Heart right ventricle (tissue), 16 donors: Measurements from ENCODE around the gene CALY. TPM values are rescaled to one million over a fixed set of nuclear protein-coding genes. Genes with fewer than 3 reads are reported as not detected.

Source experiments
- ATAC-seq, 8 donors: fragments of 200-7000 bp; cut with Tn5 transposase; one replicate each; pipeline ENCODE4 v1.9.1; 2020; ENCODE audit warnings: mild to moderate bottlenecking in 8 of 8, moderate library complexity in 8 of 8, moderate number of reproducible peaks in 1 of 8
- DNase-seq, 2 donors: peaks; one replicate each; pipeline ENCODE4 v3.0.0-alpha.2; 2020
- H3K27ac ChIP-seq, 10 donors: fragments of 200-600 bp; sonication (generic) in 2 of 10; one replicate each; pipeline versions ENCODE4 v1.5.0 to v1.8.0; 2020 to 2022; ENCODE audit warnings: mild to moderate bottlenecking in 3 of 10
- H3K27me3 ChIP-seq, 7 donors: fragments of 200-600 bp; one replicate each; pipeline ENCODE4 v1.8.0; 2021 to 2022; ENCODE audit warnings: mild to moderate bottlenecking in 2 of 7
- H3K36me3 ChIP-seq, 9 donors: fragments of 200-600 bp; sonication (generic) in 1 of 9; one replicate each; pipeline versions ENCODE4 v1.5.0 to v1.8.0; 2020 to 2022; ENCODE audit warnings: mild to moderate bottlenecking in 2 of 9
- H3K4me1 ChIP-seq, 9 donors: fragments of 200-600 bp; sonication (generic) in 1 of 9; one replicate each; pipeline versions ENCODE4 v1.5.0 to v1.8.0; 2020 to 2022; ENCODE audit warnings: mild to moderate bottlenecking in 4 of 9
- H3K4me3 ChIP-seq, 10 donors: fragments of 200-600 bp; sonication (generic) in 2 of 10; one replicate each; pipeline versions ENCODE4 v1.5.0 to v1.8.0; 2020 to 2022; ENCODE audit warnings: mild to moderate bottlenecking in 7 of 10, moderate library complexity in 2 of 10
- H3K9me3 ChIP-seq, 11 donors: fragments of 200-600 bp in 10 of 11; sonication (generic) in 2 of 11; one replicate each; pipeline versions ENCODE4 v1.5.0 to v1.8.0; 2013 to 2022; ENCODE audit warnings: mild to moderate bottlenecking in 2 of 11, control low read depth in 1 of 11, moderate library complexity in 1 of 11
- WGBS, 2 donors: extraction: QIAGEN DNeasy Blood & Tissue Kit; methylation state at CpG; one replicate each; pipeline ENCODE4 v1.1.7; 2013; ENCODE audit warnings: inconsistent platforms in 1 of 2; 5-methylcytosine and 5-hydroxymethylcytosine counted together
- intact Hi-C, 10 donors: fragments of 100-400 bp; cut with DNase I; formaldehyde crosslinking; loops; one replicate each; pipeline versions ENCODE4 v1.11.1 to v1.14.2; 2022
- polyA plus RNA-seq, 2 donors: library from polyadenylated mRNA; stranded (reverse); fragments of 200-250 nt; gene quantifications; one replicate each; pipeline ENCODE4 v1.2.3, GENCODE V29; 2013
- total RNA-seq, 10 donors: library from RNA; stranded (reverse); fragmentation: NEBNext Ultra II Directional in 3 of 10; extraction: Animal tissue kit (Norgen Biotek cat#: 25700) in 3 of 10; gene quantifications; one replicate each; pipeline versions ENCODE4 v1.2.1 to v1.2.4, GENCODE V29; 2021 to 2023
- TF ChIP-seq, protein P1 (sequence below), 9 donors: fragments of 200-600 bp; sonication (generic) in 2 of 9; IDR thresholded peaks; one replicate each; pipeline versions ENCODE4 v1.5.0 to v1.8.0; 2021 to 2022; ENCODE audit warnings: antibody characterized with exemption in 9 of 9, mild to moderate bottlenecking in 5 of 9, moderate library complexity in 1 of 9
- donor health status: Arrhythmogenic right ventricular cardiomyopathy.
- donor health status: ischemic (EF 13 %, LVEDD 7.1; RV severe dilation, severe dysfunction).
- donor health status: healthy with polysubstance abuse.
- donor health status: DM: no; HTN: yes; CAD: no.
- donor health status: DM: no; HTN: no; CAD: no.
- donor health status: ischemic (EF 25% LVEDD 6.9; RV normal size, moderate dysfunction).
- donor health status: ischemic (EF 25% LVEDD 5.7; RV mildly dilated, moderate dysfunction).
- donor health status: healthy.
- donor health status: DM: yes; HTN: yes; CAD: no.
- donor health status: Ischemic cardiomyopathy.
- donor health status: ischemic (EF 35%, LVEDD 5.7; RV mildly dilated, moderate dysfunction).
- donor health status: nonischemic (EF 11% LVEDD 7.7; RV severe dilation, severe dysfunction).
- donor health status: DM: yes; HTN: yes; CAD: no.
- donor health status: PGD.
- donor health status: ischemic (EF 29% LVEDD 5.4; RV normal size, mild dysfunction).
- donor health status: nonischemic (EF 23%, LVEDD 6.1; RV moderate dilation, normal function).

CALY gene
- total and polyA plus RNA-seq, 12 donors: 0.09 to 0.77 TPM; not detected in 10

- Histone ChIP-seq H3K27me3 (no peaks in the 10 kb centered on the region), H3K9me3 (peaks cover 0 to 6% (median 0%) of the 10 kb centered on the region in 11 donors), H3K27ac (peak overlapping the region in 3 of 10 donors; percentile 22 to 58 (median 40)), H3K4me1 (peaks cover 0 to 9% (median 0%) of the 10 kb centered on the region in 9 donors), H3K4me3 (no peak overlapping the region), H3K36me3 (peaks cover 0 to 91% (median 54%) of the 10 kb centered on the region in 9 donors)
- ATAC-seq: no peak
- WGBS, 2 donors: 84 to 87% methylated on average over 13 of the region's 13 CpGs
- TF ChIP-seq, protein P1, sequence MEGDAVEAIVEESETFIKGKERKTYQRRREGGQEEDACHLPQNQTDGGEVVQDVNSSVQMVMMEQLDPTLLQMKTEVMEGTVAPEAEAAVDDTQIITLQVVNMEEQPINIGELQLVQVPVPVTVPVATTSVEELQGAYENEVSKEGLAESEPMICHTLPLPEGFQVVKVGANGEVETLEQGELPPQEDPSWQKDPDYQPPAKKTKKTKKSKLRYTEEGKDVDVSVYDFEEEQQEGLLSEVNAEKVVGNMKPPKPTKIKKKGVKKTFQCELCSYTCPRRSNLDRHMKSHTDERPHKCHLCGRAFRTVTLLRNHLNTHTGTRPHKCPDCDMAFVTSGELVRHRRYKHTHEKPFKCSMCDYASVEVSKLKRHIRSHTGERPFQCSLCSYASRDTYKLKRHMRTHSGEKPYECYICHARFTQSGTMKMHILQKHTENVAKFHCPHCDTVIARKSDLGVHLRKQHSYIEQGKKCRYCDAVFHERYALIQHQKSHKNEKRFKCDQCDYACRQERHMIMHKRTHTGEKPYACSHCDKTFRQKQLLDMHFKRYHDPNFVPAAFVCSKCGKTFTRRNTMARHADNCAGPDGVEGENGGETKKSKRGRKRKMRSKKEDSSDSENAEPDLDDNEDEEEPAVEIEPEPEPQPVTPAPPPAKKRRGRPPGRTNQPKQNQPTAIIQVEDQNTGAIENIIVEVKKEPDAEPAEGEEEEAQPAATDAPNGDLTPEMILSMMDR (IDR thresholded peaks at IDR 0.05): no peak
- intact Hi-C loops: no loop called here
- DNase-seq: no peak
These were observed 28.9 kb upstream of the CALY start for GRCh38 chr10:133365461-133366129.

- DNase-seq (no peak), ATAC-seq (peak in 4 of 8 donors; percentile 8 to 46 (median 40))
- H3K36me3 ChIP-seq: peaks cover 0 to 83% (median 47%) of the 10 kb centered on the region in 9 donors
- peaks cover 0 to 9% (median 0%) of the 10 kb centered on the region in 9 donors for H3K4me1 ChIP-seq
- intact Hi-C loops: no loop called here
- H3K4me3 ChIP-seq: no peak overlapping the region
- H3K27me3 ChIP-seq: no peaks in the 10 kb centered on the region
- 71 to 83% methylated on average over 29 of the region's 29 CpGs for WGBS, 2 donors
- TF ChIP-seq, protein P1 (IDR thresholded peaks at IDR 0.05): no peak
- peak overlapping the region in 6 of 10 donors; percentile 15 to 58 (median 32) for H3K27ac ChIP-seq
- H3K9me3 ChIP-seq: peaks cover 0 to 6% (median 0%) of the 10 kb centered on the region in 11 donors
These were observed 28.1 kb upstream of the CALY start for GRCh38 chr10:133364645-133365431.

- WGBS, 2 donors: 87 to 95% methylated on average over 13 of the region's 13 CpGs
- Histone ChIP-seq H3K36me3 (peaks cover 0 to 63% (median 30%) of the 10 kb centered on the region in 9 donors), H3K4me3 (no peak overlapping the region), H3K27me3 (no peaks in the 10 kb centered on the region), H3K9me3 (peaks cover 0 to 6% (median 0%) of the 10 kb centered on the region in 11 donors), H3K4me1 (peaks cover 0 to 14% (median 0%) of the 10 kb centered on the region in 9 donors), H3K27ac (no peak overlapping the region)
- intact Hi-C loops: no loop called here
- TF ChIP-seq, protein P1 (IDR thresholded peaks at IDR 0.05): no peak
- ATAC-seq: no peak
- no peak for DNase-seq
These were observed 26.1 kb upstream of the CALY start for GRCh38 chr10:133362846-133363245.

- peaks cover 0 to 6% (median 0%) of the 10 kb centered on the region in 11 donors for H3K9me3 ChIP-seq
- WGBS, 2 donors: 83% methylated on average over 18 of the region's 18 CpGs
- ATAC-seq (no peak), DNase-seq (no peak)
- TF ChIP-seq, protein P1 (IDR thresholded peaks at IDR 0.05): no peak
- no peaks in the 10 kb centered on the region for H3K27me3 ChIP-seq
- no peak overlapping the region for H3K4me3 ChIP-seq
- H3K36me3 ChIP-seq: peaks cover 0 to 56% (median 26%) of the 10 kb centered on the region in 9 donors
- no peak overlapping the region for H3K27ac ChIP-seq
- peaks cover 0 to 22% (median 8%) of the 10 kb centered on the region in 9 donors for H3K4me1 ChIP-seq
- intact Hi-C loops: no loop called here
These were observed 25.2 kb upstream of the CALY start for GRCh38 chr10:133361773-133362441.
